ENCODE measurements around the gene DDT. TPM values are rescaled to one million over a fixed set of nuclear protein-coding genes. Genes with fewer than 3 reads are reported as not detected.
"Not testable (repeated sequence)": the region's sequence is repeated elsewhere in the genome, so short reads cannot be mapped to it uniquely, and the experiment has no call there.

DDT gene
- polyA plus RNA-seq, 1 donor, result 138 TPM

DNA sequence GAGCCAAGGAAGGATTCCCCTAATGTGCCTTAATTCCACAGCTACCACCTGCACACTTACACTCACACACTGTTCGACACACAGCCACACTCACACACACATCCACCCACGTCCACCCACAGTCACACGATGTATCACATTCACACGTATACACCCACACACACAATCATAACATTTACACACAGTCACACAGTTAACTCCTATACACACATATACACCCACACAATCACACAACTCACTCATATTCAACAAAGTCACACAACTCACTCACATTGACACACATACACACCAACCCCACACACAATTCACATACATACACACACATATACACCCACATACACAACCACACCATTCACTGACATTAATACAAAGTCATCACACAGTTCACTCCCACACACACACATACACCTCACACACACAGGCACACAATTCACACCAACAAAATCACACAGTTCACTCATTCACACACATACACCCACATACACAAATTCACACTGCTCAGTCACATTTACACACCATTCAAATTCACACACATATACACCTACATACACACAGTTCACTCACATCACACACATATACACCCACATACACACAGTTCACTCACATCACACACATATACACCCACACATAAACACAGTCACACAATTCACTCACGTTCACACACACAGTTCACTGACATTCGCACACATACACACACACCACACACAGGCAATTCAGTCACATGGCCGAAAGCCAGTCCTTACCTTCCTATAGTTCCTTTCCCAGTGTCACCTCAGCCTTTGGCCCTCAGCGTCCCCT is 19.8 kb downstream of the DDT start:
- no CpG with 5 or more reads among the region's 8 CpGs for WGBS (ENCODE audit: insufficient coverage, low lambda C conversion rate)

GRCh38 chr22:23953485-23953884 is 20.8 kb downstream of the DDT start:
- not testable (repeated sequence) for H3K4me1 ChIP-seq (ENCODE audit: control insufficient read depth, insufficient read depth, low read length); H3K27me3 ChIP-seq (ENCODE audit: control insufficient read depth, insufficient read depth, low read length); H3K27ac ChIP-seq (ENCODE audit: low read length); DNase-seq; H3K4me3 ChIP-seq (ENCODE audit: low read length); H3K36me3 ChIP-seq (ENCODE audit: control insufficient read depth, insufficient read depth, low read length); H3K9me3 ChIP-seq (ENCODE audit: control insufficient read depth, low read depth, low read length)
- WGBS (ENCODE audit: insufficient coverage, low lambda C conversion rate), result no CpG with 5 or more reads among the region's 4 CpGs

More for the DNA sequence above, 19.8 kb downstream of the DDT start:
- not testable (repeated sequence) for H3K4me3 ChIP-seq (ENCODE audit: low read length); H3K27ac ChIP-seq (ENCODE audit: low read length); H3K9me3 ChIP-seq (ENCODE audit: control insufficient read depth, low read depth, low read length); H3K27me3 ChIP-seq (ENCODE audit: control insufficient read depth, insufficient read depth, low read length); DNase-seq; H3K36me3 ChIP-seq (ENCODE audit: control insufficient read depth, insufficient read depth, low read length); H3K4me1 ChIP-seq (ENCODE audit: control insufficient read depth, insufficient read depth, low read length)

DNA sequence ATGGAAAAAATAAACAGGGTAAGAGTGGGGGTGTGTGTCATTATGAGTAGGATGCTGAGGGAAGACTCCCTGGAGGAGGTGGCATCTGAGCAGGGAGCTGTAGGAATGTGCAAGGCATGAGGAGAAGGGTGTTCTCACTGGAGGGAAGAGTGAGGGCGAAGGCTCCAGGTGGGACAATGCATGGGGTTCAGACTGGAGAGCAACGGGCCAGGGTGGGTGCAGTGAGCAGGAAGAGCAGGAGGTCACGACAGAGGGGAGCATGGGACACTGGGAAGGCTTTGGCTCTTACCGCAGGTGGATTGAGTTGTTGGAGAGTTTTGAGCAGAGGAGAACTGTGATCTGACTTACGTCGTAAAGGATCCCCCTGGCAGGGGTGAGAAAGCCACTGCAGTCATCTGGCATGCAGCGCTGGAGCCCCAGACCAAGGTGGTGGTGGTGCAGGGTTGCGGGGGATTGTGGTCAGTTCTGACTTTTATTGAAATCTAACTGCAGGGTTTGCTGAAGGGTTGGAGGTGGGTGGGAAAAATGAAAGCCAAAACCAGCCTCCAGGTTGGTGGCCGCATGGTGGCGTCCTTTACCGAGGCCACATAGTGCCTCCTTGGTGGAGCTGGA is 21.3 kb downstream of the DDT start:
- not testable (repeated sequence) for H3K36me3 ChIP-seq (ENCODE audit: control insufficient read depth, insufficient read depth, low read length); H3K4me3 ChIP-seq (ENCODE audit: low read length); H3K27me3 ChIP-seq (ENCODE audit: control insufficient read depth, insufficient read depth, low read length); DNase-seq; H3K4me1 ChIP-seq (ENCODE audit: control insufficient read depth, insufficient read depth, low read length); H3K27ac ChIP-seq (ENCODE audit: low read length); H3K9me3 ChIP-seq (ENCODE audit: control insufficient read depth, low read depth, low read length)
- no CpG with 5 or more reads among the region's 11 CpGs for WGBS (ENCODE audit: insufficient coverage, low lambda C conversion rate)

DNA sequence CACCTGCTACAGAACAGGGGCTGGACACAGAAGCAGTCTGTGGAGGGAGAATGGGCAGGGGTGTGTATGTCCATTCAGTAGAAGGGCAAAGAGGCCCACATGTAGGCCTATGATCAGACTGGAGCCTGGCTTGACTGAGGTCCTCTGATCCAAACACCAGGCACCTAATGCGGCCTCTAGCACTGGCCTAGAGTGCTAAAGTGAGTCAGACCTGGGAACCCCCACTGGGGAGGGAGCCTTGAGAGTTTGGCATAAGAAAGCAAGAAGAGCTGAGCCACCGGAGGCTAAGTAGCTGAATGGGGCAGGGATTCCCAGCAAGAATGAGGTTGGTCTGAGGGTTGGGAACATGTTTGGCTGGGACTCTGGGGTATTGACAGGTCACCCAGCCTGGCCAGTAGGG is 22.9 kb downstream of the DDT start:
- not testable (repeated sequence) for DNase-seq; H3K27me3 ChIP-seq (ENCODE audit: control insufficient read depth, insufficient read depth, low read length); H3K36me3 ChIP-seq (ENCODE audit: control insufficient read depth, insufficient read depth, low read length); H3K4me1 ChIP-seq (ENCODE audit: control insufficient read depth, insufficient read depth, low read length); H3K9me3 ChIP-seq (ENCODE audit: control insufficient read depth, low read depth, low read length); H3K27ac ChIP-seq (ENCODE audit: low read length); H3K4me3 ChIP-seq (ENCODE audit: low read length)
- no CpG with 5 or more reads among the region's 2 CpGs for WGBS (ENCODE audit: insufficient coverage, low lambda C conversion rate)

GRCh38 chr22:23949764-23950163 is 24.5 kb downstream of the DDT start:
- not testable (repeated sequence) for H3K9me3 ChIP-seq (ENCODE audit: control insufficient read depth, low read depth, low read length); H3K27me3 ChIP-seq (ENCODE audit: control insufficient read depth, insufficient read depth, low read length); H3K36me3 ChIP-seq (ENCODE audit: control insufficient read depth, insufficient read depth, low read length); H3K4me1 ChIP-seq (ENCODE audit: control insufficient read depth, insufficient read depth, low read length); DNase-seq; H3K4me3 ChIP-seq (ENCODE audit: low read length); H3K27ac ChIP-seq (ENCODE audit: low read length)
- no CpG with 5 or more reads among the region's 18 CpGs for WGBS (ENCODE audit: insufficient coverage, low lambda C conversion rate)

DNA sequence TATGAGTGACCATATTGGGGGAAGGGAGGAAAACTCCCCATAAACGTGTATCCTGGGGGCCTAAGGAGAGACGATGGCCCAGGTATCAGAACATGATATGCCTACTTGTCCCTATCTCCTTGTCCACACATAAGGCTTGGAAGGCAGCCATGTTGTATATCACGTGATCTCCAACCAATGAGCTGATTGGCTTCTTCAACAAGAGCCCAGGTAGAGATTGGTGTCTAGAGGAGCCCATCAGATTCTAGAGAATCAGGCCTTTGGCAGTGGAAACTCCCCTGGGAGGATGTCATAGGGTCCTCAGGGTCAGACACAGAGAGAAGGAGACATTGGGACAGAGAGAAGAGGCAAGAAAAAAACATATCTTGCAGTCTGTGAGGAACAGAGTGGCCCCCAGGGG is 26.9 kb downstream of the DDT start:
- H3K9me3 ChIP-seq (ENCODE audit: control insufficient read depth, low read depth, low read length); H3K4me3 ChIP-seq (ENCODE audit: low read length); DNase-seq; H3K27me3 ChIP-seq (ENCODE audit: control insufficient read depth, insufficient read depth, low read length); H3K36me3 ChIP-seq (ENCODE audit: control insufficient read depth, insufficient read depth, low read length); H3K4me1 ChIP-seq (ENCODE audit: control insufficient read depth, insufficient read depth, low read length); H3K27ac ChIP-seq (ENCODE audit: low read length): not testable (repeated sequence)
- no CpG with 5 or more reads among the region's 3 CpGs for WGBS (ENCODE audit: insufficient coverage, low lambda C conversion rate)

GRCh38 chr22:23940166-23940565 is 34.1 kb downstream of the DDT start:
- H3K36me3 ChIP-seq (ENCODE audit: control insufficient read depth, insufficient read depth, low read length); H3K27ac ChIP-seq (ENCODE audit: low read length); DNase-seq; H3K9me3 ChIP-seq (ENCODE audit: control insufficient read depth, low read depth, low read length); H3K4me1 ChIP-seq (ENCODE audit: control insufficient read depth, insufficient read depth, low read length); H3K4me3 ChIP-seq (ENCODE audit: low read length); H3K27me3 ChIP-seq (ENCODE audit: control insufficient read depth, insufficient read depth, low read length): not testable (repeated sequence)
- no CpG with 5 or more reads among the region's 14 CpGs for WGBS (ENCODE audit: insufficient coverage, low lambda C conversion rate)

GRCh38 chr22:23939017-23939357 is 35.3 kb downstream of the DDT start:
- H3K27me3 ChIP-seq (ENCODE audit: control insufficient read depth, insufficient read depth, low read length), result no peaks in the 10 kb centered on the region
- no peaks in the 10 kb centered on the region for H3K36me3 ChIP-seq (ENCODE audit: control insufficient read depth, insufficient read depth, low read length)
- no peaks in the 10 kb centered on the region for H3K4me1 ChIP-seq (ENCODE audit: control insufficient read depth, insufficient read depth, low read length)
- H3K9me3 ChIP-seq (ENCODE audit: control insufficient read depth, low read depth, low read length), result no peaks in the 10 kb centered on the region
- H3K4me3 ChIP-seq (ENCODE audit: low read length), result no peak overlapping the region
- no peak overlapping the region for H3K27ac ChIP-seq (ENCODE audit: low read length)
- no CpG with 5 or more reads among the region's 3 CpGs for WGBS (ENCODE audit: insufficient coverage, low lambda C conversion rate)
- DNase-seq, result no peak

DNA sequence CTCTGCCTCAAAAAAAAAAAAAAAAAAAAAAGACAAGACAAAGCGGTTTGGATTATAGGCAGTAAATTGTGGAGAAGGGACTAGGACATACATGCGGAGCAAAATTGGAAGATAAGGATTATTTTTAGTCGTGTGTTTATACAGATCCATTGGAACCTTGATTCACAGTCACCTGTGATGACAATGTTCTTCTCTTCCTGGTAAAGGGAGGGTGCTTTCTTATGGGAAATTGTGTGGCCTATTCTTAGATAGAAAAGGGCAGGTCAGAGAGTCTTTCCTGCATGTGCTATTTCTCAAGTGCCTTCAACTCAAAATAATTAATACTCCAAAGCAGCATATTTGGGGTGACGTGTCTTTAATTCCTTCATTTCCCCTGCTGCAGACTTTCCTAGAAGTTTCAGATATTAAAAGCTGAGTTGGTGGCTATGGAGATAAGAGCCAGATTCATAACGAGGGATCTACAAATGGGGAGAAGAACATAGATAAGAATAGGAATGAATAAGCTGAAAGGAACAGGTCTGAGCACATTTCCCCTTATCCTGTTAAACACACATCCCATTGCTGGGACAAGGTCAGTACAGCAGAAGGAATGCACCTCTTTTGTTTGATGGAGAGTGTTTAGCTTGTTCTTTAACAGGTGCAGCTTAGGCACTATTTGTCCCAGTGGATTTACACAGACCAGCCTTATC is 35.8 kb downstream of the DDT start:
- DNase-seq, result peak in 1 of 2 donors; percentile 17
- 50% methylated on average over 4 of the region's 5 CpGs for WGBS (ENCODE audit: insufficient coverage, low lambda C conversion rate)
- Histone ChIP-seq H3K9me3 (ENCODE audit: control insufficient read depth, low read depth, low read length) (no peaks in the 10 kb centered on the region), H3K4me3 (ENCODE audit: low read length) (no peak overlapping the region), H3K36me3 (ENCODE audit: control insufficient read depth, insufficient read depth, low read length) (no peaks in the 10 kb centered on the region), H3K4me1 (ENCODE audit: control insufficient read depth, insufficient read depth, low read length) (no peaks in the 10 kb centered on the region), H3K27me3 (ENCODE audit: control insufficient read depth, insufficient read depth, low read length) (no peaks in the 10 kb centered on the region), H3K27ac (ENCODE audit: low read length) (no peak overlapping the region)

DNA sequence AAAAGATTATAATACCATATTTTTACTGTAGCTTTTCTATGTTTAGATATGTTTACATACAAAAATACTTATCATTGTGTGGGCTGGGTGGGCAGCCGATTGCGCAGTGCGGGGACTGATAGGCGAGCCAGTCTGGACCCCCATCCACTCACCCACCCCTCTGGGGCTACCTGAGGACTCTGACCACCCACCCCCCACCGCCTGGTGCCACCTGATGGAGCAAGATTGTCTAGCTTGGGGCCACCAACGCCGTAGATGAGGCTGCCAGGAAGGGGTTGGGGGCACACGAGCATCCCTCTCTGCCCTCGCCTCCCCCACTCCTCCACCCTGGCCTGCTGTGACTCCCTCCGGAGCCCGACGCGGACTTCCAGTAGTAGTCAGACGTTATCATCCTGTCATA is 47.7 kb downstream of the DDT start:
- Histone ChIP-seq H3K27ac (ENCODE audit: low read length) (no peak overlapping the region), H3K4me3 (ENCODE audit: low read length) (no peak overlapping the region), H3K9me3 (ENCODE audit: control insufficient read depth, low read depth, low read length) (peaks cover 3% of the 10 kb centered on the region), H3K36me3 (ENCODE audit: control insufficient read depth, insufficient read depth, low read length) (peaks cover 18% of the 10 kb centered on the region), H3K27me3 (ENCODE audit: control insufficient read depth, insufficient read depth, low read length) (no peaks in the 10 kb centered on the region), H3K4me1 (ENCODE audit: control insufficient read depth, insufficient read depth, low read length) (no peaks in the 10 kb centered on the region)
- DNase-seq, result peak in 1 of 2 donors; percentile 0
- 75% methylated on average over 4 of the region's 14 CpGs for WGBS (ENCODE audit: insufficient coverage, low lambda C conversion rate)
